Measurements from ENCODE around the gene PVALEF.
"Not testable (repeated sequence)": the region's sequence is repeated elsewhere in the genome, so short reads cannot be mapped to it uniquely, and the experiment has no call there.

PVALEF gene

GRCh38 chr17:81144423-81144781, 20.9 kb upstream of the PVALEF start:
- no peak for DNase-seq (ENCODE audit: low spot score)

DNA sequence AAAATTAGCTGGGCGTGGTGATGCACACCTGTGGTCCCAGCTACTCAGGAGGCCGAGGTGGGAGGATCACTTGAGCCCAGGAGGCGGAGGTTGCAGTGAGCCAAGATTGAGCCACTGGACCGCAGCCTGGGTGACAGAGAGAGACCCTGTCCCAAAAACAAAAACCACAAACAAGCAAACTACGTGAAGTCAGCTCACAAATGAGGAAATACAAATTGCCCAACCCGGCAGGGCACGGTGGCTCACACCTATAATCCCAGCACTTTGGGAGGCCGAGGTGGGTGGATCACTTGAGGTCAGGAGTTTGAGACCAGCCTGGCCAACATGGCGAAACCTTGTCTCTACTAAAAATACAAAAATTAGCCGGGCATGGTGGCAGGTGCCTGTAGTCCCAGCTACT, 19.1 kb upstream of the PVALEF start:
- not testable (repeated sequence) for DNase-seq (ENCODE audit: low spot score)

GRCh38 chr17:81147701-81148100, 17.6 kb upstream of the PVALEF start:
- DNase-seq (ENCODE audit: low spot score): no peak

DNA sequence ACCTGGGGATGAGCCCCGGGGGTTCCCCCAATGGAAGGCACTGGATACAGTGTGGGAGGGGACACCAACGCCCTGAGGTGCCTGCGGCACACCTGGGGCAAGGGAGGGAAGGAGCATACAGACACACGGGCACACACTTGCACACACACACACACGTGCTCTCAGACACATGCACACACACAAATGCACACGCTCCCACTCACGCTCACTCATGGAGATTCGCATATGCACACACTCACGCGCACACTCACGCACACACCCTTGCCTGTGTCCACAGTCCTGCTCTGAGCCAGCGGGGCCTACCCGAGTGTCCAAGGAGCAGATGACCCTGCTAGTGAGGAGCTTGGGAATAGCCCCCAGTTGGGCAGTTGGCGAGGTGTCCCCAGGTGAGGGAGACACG, 16.7 kb upstream of the PVALEF start:
- DNase-seq (ENCODE audit: low spot score): no peak

DNA sequence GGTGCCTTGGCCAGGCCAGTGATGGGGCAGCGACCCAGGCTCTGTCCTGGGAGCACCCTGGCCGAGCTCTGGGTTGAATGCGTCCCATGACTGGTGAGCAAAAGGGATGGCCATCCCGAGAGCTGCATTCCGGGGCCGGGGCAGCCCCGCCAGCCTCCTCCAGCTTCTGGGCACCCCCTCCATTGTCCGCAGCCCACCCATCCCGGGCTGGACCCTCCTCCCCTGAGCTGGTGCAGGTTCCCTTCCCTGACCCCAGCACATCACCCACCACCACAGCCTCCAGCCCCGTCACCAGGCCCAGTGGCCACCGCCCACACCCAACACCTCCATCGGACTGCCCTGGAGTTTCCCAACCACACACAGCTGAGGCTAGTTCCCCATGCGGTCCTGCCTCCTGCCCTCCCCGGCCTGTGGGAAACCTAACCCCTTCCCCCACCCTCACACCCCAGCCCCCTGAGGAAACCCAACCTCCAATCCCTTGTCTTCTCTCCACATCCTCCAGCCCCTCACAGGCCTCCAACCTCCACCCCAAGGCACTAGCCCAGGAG, 16.2 kb upstream of the PVALEF start:
- DNase-seq (ENCODE audit: low spot score): no peak

DNA sequence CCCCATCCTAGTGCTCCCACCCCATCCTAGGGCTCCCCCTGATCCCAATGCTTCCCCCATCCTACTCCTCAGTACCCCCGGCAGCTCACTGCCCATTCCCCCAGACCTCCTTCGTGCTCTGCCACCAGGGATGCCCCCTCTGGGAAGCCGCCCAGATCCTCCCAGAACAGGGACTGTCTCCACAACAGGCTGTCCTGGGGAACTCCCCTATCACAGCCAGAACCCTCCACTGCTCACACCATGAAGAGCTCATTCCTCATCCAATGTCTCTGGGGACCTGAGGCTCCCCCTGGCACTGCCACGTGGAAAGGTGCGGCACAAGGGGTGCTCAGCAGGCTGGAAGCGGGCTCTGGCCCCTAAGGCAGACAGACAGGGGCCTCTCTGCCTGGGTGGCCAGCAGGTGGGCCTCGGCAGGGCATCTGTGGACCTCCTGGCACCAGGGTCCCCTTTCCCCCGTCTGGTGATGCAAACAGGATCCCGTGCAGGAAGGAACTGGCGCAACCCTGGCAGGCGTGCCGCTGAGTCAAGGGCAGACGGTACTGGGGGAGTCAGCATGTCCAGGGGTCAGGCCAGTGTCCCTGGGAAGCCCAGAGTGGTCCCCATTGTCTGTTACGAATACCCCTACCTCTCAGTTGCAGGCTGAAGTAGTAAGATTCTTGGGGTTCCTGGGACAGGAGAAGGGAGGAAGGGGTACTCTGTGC, 14.8 kb upstream of the PVALEF start:
- no peak for DNase-seq (ENCODE audit: low spot score)

DNA sequence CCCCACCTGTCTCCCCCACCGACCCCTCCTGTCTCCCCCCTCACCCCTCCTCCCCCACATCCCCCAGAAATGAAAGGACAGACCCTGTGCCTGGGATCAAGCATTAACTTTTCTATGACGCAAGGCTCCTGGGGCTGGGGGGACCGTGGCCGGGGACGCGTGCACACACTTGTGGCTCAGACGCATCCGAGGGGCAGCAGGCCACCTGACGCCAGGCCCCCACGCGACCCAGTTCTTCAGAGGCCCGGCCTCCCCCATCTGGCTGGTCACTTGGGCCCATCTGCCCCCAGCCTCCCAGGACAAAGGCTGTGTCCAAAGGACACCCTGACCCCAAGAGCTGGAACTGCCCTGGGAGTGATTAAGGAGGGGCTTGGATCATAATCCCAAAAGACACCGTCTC, 14.0 kb upstream of the PVALEF start:
- no peak for DNase-seq (ENCODE audit: low spot score)

- no peak for DNase-seq (ENCODE audit: low spot score)
These were observed 12.9 kb upstream of the PVALEF start for GRCh38 chr17:81152288-81152828.

DNA sequence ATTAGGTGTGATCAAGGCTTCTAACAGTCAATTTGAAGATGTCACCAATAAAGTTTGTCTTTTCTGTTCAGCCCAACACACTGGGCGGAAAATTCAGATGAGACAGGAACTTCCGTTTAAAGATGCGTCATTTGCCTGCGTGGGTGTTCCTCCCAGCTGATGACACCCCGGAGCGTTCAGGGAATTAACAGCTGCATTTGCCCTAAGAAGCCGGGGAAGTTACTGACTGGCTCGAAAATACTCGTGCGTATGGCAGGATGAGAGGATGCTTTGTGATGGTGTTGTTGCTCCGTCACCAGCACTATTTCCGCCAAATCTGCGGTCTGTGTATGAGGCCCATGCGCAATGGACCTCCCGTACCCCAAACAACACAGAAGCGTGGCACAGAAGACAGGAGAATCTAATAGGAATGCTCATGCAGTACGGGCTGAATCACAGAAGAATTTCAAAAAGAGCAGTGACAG, 11.9 kb upstream of the PVALEF start:
- peak; percentile 96 for DNase-seq (ENCODE audit: low spot score)

GRCh38 chr17:81154016-81154415, 11.3 kb upstream of the PVALEF start:
- DNase-seq (ENCODE audit: low spot score): not testable (repeated sequence)

DNA sequence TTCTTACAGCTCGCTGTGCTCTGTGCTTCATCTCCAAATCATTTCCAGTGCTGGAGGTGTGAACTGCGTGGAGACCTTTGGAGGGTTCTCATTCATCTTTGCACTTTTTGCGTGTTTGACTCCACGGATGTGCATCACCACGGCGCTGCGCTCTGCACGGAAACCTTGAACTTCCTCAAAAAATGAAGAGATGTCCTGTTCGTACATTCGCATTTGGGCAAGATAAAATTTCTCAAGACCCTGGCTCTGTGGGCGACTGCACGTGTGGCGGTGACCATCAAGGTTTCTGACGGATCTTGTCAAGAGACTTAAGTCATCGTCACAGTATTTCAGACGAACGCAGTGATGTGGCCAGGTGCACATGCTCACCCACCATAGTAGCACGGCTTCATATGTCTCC, 10.3 kb upstream of the PVALEF start:
- no peak for DNase-seq (ENCODE audit: low spot score)

DNA sequence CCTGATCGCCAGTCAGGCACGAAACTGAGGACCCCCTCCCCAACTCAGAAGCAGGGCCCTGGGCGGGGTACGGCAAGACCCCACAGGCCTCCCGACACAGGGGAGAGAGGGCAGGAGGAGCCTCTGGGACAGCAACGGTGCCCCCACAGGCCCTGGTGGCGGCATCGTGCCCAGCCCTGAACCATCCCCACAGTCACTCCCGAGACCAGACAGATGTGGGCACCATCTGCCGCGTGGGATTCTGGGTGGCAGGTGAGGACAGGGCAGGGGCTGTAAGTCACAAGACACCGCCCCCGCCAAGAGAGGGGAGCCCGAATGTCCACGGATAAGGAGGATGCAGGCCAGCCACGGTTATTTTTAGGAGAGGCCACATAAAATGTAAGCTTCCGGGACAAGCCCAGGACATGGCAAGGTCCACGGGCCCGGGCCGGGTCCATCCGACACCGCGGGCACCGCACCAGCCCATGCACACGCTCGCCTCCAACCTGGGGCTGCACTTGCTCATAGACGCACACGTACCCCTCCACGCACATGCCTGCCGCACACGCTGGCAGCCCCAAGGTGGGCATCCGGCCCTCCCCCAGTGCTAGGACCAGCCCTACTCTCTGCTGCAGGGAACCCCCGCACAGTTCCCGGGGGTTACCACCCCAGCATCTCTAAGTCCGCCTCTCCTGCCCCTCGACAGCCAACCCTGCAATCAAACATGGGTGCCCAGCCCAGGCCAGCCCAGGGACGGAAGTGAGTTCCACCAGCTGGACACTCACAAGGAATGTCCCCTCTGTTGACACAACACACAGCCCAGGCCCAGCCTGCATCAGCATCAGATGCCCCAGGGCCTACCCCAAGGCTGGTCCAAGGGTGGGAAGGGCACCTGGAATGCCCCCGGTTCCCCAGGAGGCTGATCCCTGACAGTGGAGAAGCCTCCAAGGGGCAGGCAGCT, 8.2 kb upstream of the PVALEF start:
- no peak for DNase-seq (ENCODE audit: low spot score)

DNA sequence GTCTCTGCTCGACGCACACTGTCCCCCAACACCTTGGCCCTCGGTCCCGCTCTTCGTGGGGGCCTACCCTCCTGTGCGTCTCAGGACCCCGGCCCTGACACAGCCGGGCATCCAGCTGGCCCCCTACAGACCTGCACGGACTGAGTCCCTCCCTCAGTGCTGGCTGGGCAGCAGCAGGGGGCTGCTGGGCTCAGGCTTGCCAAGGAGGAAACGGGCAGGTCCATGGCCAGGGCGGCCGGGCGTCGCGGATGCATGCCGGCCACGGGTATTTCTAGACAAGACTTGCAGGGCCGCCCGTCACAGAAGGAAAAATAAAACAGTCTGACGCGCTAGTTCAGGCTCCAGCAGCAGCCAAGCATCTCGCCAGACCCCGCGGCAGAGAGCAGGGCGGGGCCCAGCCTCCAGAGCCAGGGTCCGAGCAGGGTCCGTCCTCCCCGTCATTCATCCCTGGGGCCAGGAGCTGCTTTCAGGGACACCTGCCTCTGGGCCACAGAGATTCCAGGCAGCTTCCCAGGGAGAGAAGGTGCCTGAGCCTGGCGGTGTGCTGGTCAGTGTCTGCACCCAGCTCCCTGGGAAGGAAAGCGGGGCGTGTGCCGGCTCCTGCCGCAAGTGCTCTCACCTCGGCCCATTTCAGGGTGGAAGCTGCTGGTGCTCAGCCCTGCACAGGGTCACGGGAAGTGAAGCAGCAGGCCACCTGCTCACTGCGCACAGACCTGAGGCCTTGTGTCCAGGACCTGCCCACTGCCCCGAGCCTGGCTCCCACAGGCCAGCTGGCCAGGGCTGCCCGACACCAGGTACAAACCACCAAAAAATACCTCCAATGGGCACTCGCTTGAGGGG, 7.2 kb upstream of the PVALEF start:
- no peak for DNase-seq (ENCODE audit: low spot score)

GRCh38 chr17:81158688-81159590, 6.4 kb upstream of the PVALEF start:
- no peak for DNase-seq (ENCODE audit: low spot score)

- no peak for DNase-seq (ENCODE audit: low spot score)
These were observed 5.6 kb upstream of the PVALEF start for GRCh38 chr17:81159611-81160265.

- no peak for DNase-seq (ENCODE audit: low spot score)
These were observed 5.0 kb upstream of the PVALEF start for GRCh38 chr17:81160306-81160705.

DNA sequence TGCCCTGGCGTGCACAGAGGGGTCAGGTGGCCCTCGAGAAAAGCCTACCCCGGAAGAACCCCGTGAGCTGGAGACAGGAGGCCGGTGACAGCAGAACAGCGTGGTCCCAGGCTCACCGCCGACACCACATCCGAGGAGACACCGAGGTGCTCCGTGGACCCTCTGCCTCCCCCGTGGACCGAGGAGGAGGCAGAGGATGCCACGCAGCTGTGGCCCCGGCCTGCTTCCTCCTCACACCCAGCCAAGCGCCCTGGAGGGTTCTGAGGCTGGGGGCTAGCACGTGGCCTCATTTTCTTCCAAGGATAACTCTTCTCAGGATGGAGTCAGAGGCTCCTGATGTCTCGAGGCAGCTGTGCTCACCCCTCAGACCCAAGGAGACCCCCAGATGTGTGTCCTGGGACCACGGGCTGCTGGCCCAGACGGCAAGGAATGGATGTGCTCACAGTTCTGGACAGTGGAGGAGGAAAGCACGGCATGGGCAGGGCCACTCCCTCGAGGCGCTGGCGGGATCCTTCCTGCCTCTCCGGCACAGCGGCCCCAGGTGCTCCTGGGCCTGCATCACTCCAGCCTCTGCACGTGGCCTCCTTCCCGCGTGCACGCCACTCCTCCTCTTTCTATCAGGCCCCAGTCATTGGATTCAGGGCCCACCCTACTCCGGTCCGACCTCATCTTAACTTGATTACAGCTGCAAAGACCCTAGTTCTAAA, 4.4 kb upstream of the PVALEF start:
- DNase-seq (ENCODE audit: low spot score): no peak

DNA sequence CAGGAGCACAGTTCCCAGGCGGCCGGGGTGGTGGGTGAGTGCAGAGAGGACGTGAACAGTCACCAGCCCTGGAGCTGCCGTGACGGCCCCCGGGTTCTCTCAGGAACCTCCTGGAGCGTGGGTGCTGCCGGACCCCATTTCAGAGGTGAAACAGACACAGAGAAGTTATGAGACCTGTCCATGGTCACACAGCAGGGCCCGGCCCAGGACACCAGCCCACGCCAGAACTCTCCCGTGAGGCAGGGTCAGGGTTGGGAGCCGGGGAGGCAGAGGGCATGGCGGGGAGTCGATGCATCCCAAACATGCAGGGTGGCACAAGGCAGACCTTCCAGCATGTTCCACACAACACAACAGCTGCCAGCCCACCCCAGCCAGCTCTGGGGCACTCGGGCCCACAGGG, 3.8 kb upstream of the PVALEF start:
- no peak for DNase-seq (ENCODE audit: low spot score)

DNA sequence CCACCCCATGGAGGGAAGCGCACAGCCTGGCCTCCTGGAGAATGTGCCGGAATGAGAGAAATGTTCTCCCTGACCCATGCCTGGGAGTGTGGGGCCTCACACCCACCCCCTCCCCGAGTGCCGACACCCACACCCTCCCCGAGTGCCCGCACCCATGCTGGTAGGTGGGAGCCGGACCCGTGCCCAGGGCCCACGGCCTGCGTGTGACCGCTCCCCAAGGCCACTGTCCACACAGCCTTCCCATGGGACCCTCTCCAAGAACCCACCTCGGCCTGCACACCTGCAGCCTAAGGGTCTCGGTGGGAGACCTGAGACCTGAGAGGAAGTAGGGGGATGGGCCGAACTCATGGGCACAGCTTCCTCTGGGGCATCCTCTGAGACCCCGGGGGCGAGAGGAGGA, 3.3 kb upstream of the PVALEF start:
- no peak for DNase-seq (ENCODE audit: low spot score)

DNA sequence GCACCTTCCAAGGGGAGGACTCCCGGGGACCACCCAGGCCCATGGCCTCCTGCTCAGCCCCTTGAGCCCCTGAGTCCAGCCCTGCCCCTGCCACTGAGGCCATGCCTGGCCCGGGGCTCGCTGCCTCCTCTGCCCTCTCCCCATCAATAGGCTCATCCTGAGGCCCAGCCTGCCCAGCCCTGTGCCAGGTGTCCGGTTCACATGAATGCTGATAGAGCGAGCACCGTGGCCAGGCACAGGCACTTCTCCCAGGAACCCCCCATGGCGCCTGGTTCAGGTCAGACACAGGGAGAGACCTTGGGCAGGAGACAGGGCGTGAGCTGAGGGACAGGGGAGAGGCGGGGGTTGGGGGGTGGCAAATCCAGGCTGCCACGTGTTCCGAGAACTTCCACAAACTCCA, 2.8 kb upstream of the PVALEF start:
- DNase-seq (ENCODE audit: low spot score): no peak

Data from pons (tissue), 1 donor.